ENCODE measurements around the gene CYB561. TPM values are rescaled to one million over a fixed set of nuclear protein-coding genes. Genes with fewer than 3 reads are reported as not detected.
"Not testable (repeated sequence)": the region's sequence is repeated elsewhere in the genome, so short reads cannot be mapped to it uniquely, and the experiment has no call there.

Gene CYB561
- total and polyA plus RNA-seq, 2 donors (not counting 3 experiments of a cell fraction or from before 2014, with no cell fraction given): 34.9 to 71.1 TPM

GRCh38 chr17:63454915-63455314, 8.8 kb upstream of the CYB561 start:
- FAIRE-seq (peak; percentile 18), DNase-seq (ENCODE audit: low read depth, low spot score) (no peak)
- intact Hi-C loops (cut with micrococcal nuclease): no loop called here
- H3K9ac ChIP-seq (replicated peaks; ENCODE audit: extremely low read depth, insufficient read depth, low read length): no peak overlapping the region
- ChIA-PET CTCF (interaction anchor here (1.0 to 4.9 kb wide), 7 partner anchors 8 to 36 kb away, joined by 3 to 25 read pairs (median 3); partner anchors contain the start of gene ACE), POLR2A (no interaction called here)
- peak overlapping the region; percentile 47 for H2AFZ ChIP-seq (ENCODE audit: low read depth, low read length)
- no peaks in the 10 kb centered on the region for H3K27me3 ChIP-seq (ENCODE audit: control insufficient read depth in 2 of 2, insufficient read depth in 2 of 2, low read length in 2 of 2)
- H3K4me3 ChIP-seq (replicated peaks in 1 of 3; ENCODE audit: insufficient read depth in 1 of 3, low read depth in 1 of 3, low read length in 3 of 3): no peak overlapping the region
- TF ChIP-seq JUN (IDR thresholded peaks at IDR 0.05; ENCODE audit: borderline replicate concordance, insufficient read depth, insufficient read length, low read depth): no peak
- TF ChIP-seq POLR2A (IDR thresholded peaks at IDR 0.05; ENCODE audit: low read depth, low read length): no peak
- no peak for TF ChIP-seq EZH2 (IDR thresholded peaks at IDR 0.05; ENCODE audit: borderline replicate concordance, low read depth, low read length, severe bottlenecking)
- no peak for TF ChIP-seq POLR2AphosphoS5 (IDR thresholded peaks at IDR 0.05; ENCODE audit: insufficient read depth, low read depth, low read length)
- no peak for TF ChIP-seq FOS (IDR thresholded peaks at IDR 0.05; ENCODE audit: borderline replicate concordance, insufficient read depth, low read length)
- no peak for TF ChIP-seq MAX (IDR thresholded peaks at IDR 0.05; ENCODE audit: insufficient read depth, insufficient read length)
- TF ChIP-seq CTCF (IDR thresholded peaks at IDR 0.05; ENCODE audit: extremely low read depth in 1 of 2, insufficient read depth in 1 of 2, low read depth in 1 of 2, low read length in 2 of 2): no peak
- no peak for TF ChIP-seq MYC (IDR thresholded peaks at IDR 0.05; ENCODE audit: low read depth, low read length)
- TF ChIP-seq GATA2 (IDR thresholded peaks at IDR 0.05; ENCODE audit: insufficient read depth, insufficient read length, low read depth, low read length): no peak
- H3K9me3 ChIP-seq (replicated peaks; ENCODE audit: control insufficient read depth, insufficient read depth, low read length): no peaks in the 10 kb centered on the region
- no TSS peak for BruUV-seq (replicated peaks)
- dilution Hi-C loops (cut with MboI; ENCODE audit: extremely low pct_ligation_motif_present, low sequenced_read_pairs): no loop called here
- H3K4me1 ChIP-seq (ENCODE audit: control insufficient read depth, extremely low read depth, insufficient read depth, low read length): peaks cover 23% of the 10 kb centered on the region
- H3K9me1 ChIP-seq (replicated peaks; ENCODE audit: control insufficient read depth, extremely low read depth, insufficient read depth, low read length): no peaks in the 10 kb centered on the region
- H3K4me2 ChIP-seq (ENCODE audit: insufficient read depth, low read length): no peak overlapping the region
- H3K36me3 ChIP-seq (ENCODE audit: control insufficient read depth in 2 of 2, extremely low read depth in 1 of 2, insufficient read depth in 2 of 2, low read length in 2 of 2): no peaks in the 10 kb centered on the region
- H4K20me1 ChIP-seq (replicated peaks; ENCODE audit: control insufficient read depth, extremely low read depth, insufficient read depth, low read length): no peaks in the 10 kb centered on the region
- no peak overlapping the region for H3K27ac ChIP-seq (ENCODE audit: insufficient read depth, low read depth, low read length)
- H3K79me2 ChIP-seq (ENCODE audit: control insufficient read depth, insufficient read depth, low read length): no peaks in the 10 kb centered on the region

GRCh38 chr17:63454357-63454756, 8.3 kb upstream of the CYB561 start:
- intact Hi-C loops (cut with micrococcal nuclease); H3K9me1 ChIP-seq (replicated peaks; ENCODE audit: control insufficient read depth, extremely low read depth, insufficient read depth, low read length); H2AFZ ChIP-seq (ENCODE audit: low read depth, low read length); H3K36me3 ChIP-seq (ENCODE audit: control insufficient read depth in 2 of 2, extremely low read depth in 1 of 2, insufficient read depth in 2 of 2, low read length in 2 of 2); H3K27ac ChIP-seq (ENCODE audit: insufficient read depth, low read depth, low read length); H3K9ac ChIP-seq (replicated peaks; ENCODE audit: extremely low read depth, insufficient read depth, low read length); BruUV-seq (replicated peaks); H3K9me3 ChIP-seq (replicated peaks; ENCODE audit: control insufficient read depth, insufficient read depth, low read length); H3K4me2 ChIP-seq (ENCODE audit: insufficient read depth, low read length); H4K20me1 ChIP-seq (replicated peaks; ENCODE audit: control insufficient read depth, extremely low read depth, insufficient read depth, low read length); H3K27me3 ChIP-seq (ENCODE audit: control insufficient read depth in 2 of 2, insufficient read depth in 2 of 2, low read length in 2 of 2); H3K79me2 ChIP-seq (ENCODE audit: control insufficient read depth, insufficient read depth, low read length); dilution Hi-C loops (cut with MboI; ENCODE audit: extremely low pct_ligation_motif_present, low sequenced_read_pairs); POLR2A ChIA-PET; FAIRE-seq; DNase-seq (ENCODE audit: low read depth, low spot score); H3K4me3 ChIP-seq (replicated peaks in 1 of 3; ENCODE audit: insufficient read depth in 1 of 3, low read depth in 1 of 3, low read length in 3 of 3): not testable (repeated sequence)
- CTCF ChIA-PET: interaction anchor here (1.1 to 4.9 kb wide), 4 partner anchors 9 to 36 kb away, joined by 3 to 25 read pairs (median 4); partner anchors contain the start of gene ACE
- H3K4me1 ChIP-seq (ENCODE audit: control insufficient read depth, extremely low read depth, insufficient read depth, low read length): peaks cover 27% of the 10 kb centered on the region

Data from endothelial cell of umbilical vein (primary cell).